Brain microvascular endothelial cell (primary cell): ENCODE results near the gene CBFA2T3.

Source experiments
- DNase-seq: peaks from one replicate; pipeline ENCODE4 v3.0.0-alpha.2; 2020
- H3K27ac ChIP-seq: fragments of 250-450 bp; sonication (Bioruptor Pico); 2 replicates; pipeline ENCODE4 v1.5.1; 2020; ENCODE audit warnings: mild to moderate bottlenecking, moderate library complexity
- H3K27me3 ChIP-seq: fragments of 250-450 bp; sonication (Bioruptor Pico); replicated peaks from 2 replicates; pipeline ENCODE4 v1.5.1; 2020; ENCODE audit warnings: mild to moderate bottlenecking
- H3K36me3 ChIP-seq: fragments of 250-450 bp; sonication (Bioruptor Pico); replicated peaks from 2 replicates; pipeline ENCODE4 v1.5.1; 2020; ENCODE audit warnings: mild to moderate bottlenecking
- H3K4me3 ChIP-seq: 2 replicates; pipeline ENCODE4 v1.5.1; 2011; ENCODE audit warnings: low read depth, mild to moderate bottlenecking, control low read depth, low read length, moderate library complexity
- in situ Hi-C: cut with HindIII; loops from 2 replicates; pipeline ENCODE4 v1.10.0; 2017; ENCODE audit warnings: low sequenced_read_pairs, low pct_ligation_motif_present
- TF ChIP-seq, protein P1 (sequence below): IDR thresholded peaks from 2 replicates; pipeline ENCODE4 v1.5.1; 2011; ENCODE audit warnings: low read depth, mild to moderate bottlenecking, moderate library complexity, low read length, control low read depth, inconsistent platforms; ENCODE audit errors: missing control alignments

Gene CBFA2T3

GRCh38 chr16:88928405-88929090 is 48.5 kb downstream of the CBFA2T3 start:
- no peak for DNase-seq

GRCh38 chr16:88927661-88928060 is 49.3 kb downstream of the CBFA2T3 start:
- no peaks in the 10 kb centered on the region for H3K36me3 ChIP-seq
- no peak for DNase-seq
- H3K27me3 ChIP-seq: peaks cover 10% of the 10 kb centered on the region
- in situ Hi-C loops: no loop called here
- no peak overlapping the region for H3K27ac ChIP-seq
- no peak overlapping the region for H3K4me3 ChIP-seq
- TF ChIP-seq, protein P1, sequence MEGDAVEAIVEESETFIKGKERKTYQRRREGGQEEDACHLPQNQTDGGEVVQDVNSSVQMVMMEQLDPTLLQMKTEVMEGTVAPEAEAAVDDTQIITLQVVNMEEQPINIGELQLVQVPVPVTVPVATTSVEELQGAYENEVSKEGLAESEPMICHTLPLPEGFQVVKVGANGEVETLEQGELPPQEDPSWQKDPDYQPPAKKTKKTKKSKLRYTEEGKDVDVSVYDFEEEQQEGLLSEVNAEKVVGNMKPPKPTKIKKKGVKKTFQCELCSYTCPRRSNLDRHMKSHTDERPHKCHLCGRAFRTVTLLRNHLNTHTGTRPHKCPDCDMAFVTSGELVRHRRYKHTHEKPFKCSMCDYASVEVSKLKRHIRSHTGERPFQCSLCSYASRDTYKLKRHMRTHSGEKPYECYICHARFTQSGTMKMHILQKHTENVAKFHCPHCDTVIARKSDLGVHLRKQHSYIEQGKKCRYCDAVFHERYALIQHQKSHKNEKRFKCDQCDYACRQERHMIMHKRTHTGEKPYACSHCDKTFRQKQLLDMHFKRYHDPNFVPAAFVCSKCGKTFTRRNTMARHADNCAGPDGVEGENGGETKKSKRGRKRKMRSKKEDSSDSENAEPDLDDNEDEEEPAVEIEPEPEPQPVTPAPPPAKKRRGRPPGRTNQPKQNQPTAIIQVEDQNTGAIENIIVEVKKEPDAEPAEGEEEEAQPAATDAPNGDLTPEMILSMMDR: no peak

More at GRCh38 chr16:88928405-88929090, 48.5 kb downstream of the CBFA2T3 start:
- peaks cover 10% of the 10 kb centered on the region for H3K27me3 ChIP-seq
- TF ChIP-seq, protein P1: no peak
- no peaks in the 10 kb centered on the region for H3K36me3 ChIP-seq
- H3K4me3 ChIP-seq: no peak overlapping the region
- in situ Hi-C loops: no loop called here
- no peak overlapping the region for H3K27ac ChIP-seq

DNA sequence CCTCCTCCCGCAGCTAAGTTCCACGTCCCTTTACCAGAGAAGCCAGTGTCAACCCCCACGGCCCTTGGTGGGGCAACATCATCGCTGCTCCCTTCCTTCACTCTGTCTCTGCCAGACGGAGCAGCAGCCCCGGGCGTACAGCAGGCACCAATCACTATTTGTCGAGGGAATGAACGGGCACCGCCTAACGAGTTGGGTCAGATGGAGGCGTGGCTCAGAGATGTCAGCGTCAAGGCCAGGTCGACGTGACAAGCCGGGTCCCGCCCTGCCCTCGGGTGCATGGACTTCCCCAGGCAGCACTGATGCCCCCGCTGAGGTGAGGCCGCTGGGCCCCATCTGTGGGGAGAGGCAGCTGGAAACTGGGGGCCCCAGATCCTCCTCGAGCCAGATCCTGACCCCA is 50.0 kb downstream of the CBFA2T3 start:
- in situ Hi-C loops: no loop called here
- H3K4me3 ChIP-seq: no peak overlapping the region
- peaks cover 10% of the 10 kb centered on the region for H3K27me3 ChIP-seq
- TF ChIP-seq, protein P1: no peak
- DNase-seq: no peak
- H3K36me3 ChIP-seq: no peaks in the 10 kb centered on the region
- no peak overlapping the region for H3K27ac ChIP-seq

DNA sequence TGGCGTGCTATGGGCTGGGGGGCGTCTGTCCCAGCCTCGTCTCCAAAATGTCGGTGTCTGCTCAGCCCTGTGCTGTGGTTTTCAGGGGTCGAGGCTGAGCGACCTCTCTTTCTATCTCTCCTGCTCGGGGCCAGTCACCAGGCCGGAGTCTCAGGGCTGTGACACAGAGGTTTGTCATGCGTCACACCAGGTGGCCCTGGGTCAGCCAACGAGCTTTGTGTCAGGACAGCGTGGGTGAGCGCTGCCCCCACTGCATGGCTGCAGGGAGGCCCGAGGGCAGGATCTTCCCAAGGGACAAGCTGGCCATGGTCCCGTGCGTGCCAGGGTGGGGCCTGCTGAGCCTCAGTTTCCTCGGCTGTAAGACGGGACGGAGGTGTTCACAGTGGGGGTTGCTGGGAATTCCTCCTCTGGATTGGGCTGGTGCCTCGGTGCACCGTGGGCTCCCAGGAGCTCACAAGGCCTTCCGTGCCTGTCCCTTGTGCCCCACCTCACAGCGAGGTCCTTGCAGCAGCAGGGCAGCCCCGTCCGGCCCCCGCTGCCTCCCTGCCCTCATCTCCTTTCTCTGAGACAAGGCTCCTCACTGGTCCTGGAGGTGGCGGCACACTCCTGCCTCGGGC is 50.5 kb downstream of the CBFA2T3 start:
- in situ Hi-C loops: no loop called here
- peak; percentile 40 for DNase-seq
- peaks cover 10% of the 10 kb centered on the region for H3K27me3 ChIP-seq
- TF ChIP-seq, protein P1: no peak
- no peak overlapping the region for H3K4me3 ChIP-seq
- H3K36me3 ChIP-seq: no peaks in the 10 kb centered on the region
- no peak overlapping the region for H3K27ac ChIP-seq

- no peak overlapping the region for H3K4me3 ChIP-seq
- no peak overlapping the region for H3K27ac ChIP-seq
- no peaks in the 10 kb centered on the region for H3K36me3 ChIP-seq
- H3K27me3 ChIP-seq: peaks cover 10% of the 10 kb centered on the region
- in situ Hi-C loops: no loop called here
- no peak for DNase-seq
- TF ChIP-seq, protein P1: no peak
Observed at GRCh38 chr16:88925540-88925887, 51.5 kb downstream of the CBFA2T3 start.
